ENCODE data around the gene PPA2.

DNA sequence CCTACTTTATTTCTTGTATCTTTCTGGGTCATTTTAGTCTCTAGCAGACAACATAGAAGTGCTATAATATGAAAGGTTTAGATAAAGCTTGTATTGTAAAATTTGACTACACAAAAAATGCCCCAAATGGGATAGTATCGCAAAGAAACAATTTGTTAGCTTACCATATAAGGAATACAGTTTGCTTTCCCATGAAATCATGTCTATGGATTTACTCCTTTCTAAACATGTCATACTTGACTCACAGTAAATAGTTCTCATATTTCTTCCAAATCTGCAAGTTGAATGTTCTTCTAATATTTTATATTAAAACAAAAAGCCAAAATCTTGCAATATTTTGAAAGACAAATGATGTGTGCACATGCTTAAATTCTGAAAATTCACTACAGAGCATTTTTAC, 103.9 kb downstream of the PPA2 start:
- TF ChIP-seq POLR2A (IDR thresholded peaks at IDR 0.05): no peak
- TF ChIP-seq, protein P1, sequence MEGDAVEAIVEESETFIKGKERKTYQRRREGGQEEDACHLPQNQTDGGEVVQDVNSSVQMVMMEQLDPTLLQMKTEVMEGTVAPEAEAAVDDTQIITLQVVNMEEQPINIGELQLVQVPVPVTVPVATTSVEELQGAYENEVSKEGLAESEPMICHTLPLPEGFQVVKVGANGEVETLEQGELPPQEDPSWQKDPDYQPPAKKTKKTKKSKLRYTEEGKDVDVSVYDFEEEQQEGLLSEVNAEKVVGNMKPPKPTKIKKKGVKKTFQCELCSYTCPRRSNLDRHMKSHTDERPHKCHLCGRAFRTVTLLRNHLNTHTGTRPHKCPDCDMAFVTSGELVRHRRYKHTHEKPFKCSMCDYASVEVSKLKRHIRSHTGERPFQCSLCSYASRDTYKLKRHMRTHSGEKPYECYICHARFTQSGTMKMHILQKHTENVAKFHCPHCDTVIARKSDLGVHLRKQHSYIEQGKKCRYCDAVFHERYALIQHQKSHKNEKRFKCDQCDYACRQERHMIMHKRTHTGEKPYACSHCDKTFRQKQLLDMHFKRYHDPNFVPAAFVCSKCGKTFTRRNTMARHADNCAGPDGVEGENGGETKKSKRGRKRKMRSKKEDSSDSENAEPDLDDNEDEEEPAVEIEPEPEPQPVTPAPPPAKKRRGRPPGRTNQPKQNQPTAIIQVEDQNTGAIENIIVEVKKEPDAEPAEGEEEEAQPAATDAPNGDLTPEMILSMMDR (IDR thresholded peaks at IDR 0.05): no peak

Measured in prostate gland (tissue), 2 donors.